ENCODE data around the gene CD164. TPM values are rescaled to one million over a fixed set of nuclear protein-coding genes. Genes with fewer than 3 reads are reported as not detected.
"Not testable (repeated sequence)": the region's sequence is repeated elsewhere in the genome, so short reads cannot be mapped to it uniquely, and the experiment has no call there.

The CD164 gene
- total RNA-seq, 1 donor from 2014 or later, result 57.9 TPM

DNA sequence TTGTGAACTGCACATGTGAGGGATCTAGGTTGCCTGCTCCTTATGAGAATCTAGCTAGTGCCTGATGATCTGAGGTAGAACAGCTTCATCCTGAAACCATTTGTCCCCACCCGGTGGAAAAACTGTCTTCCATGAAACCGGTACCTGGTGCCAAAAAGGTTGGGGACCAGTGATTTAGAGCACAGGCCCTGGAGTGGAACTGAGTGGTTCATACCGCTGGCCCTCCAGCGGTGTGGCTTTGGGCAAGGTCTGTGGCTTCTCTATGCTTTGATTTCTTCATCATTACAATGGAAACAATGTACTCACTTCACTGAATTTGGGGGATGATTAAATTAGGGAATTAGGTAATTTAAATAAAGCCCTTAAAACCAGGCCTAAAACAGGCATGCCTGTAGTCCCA lies 36.3 kb downstream of the CD164 start:
- no peak for FAIRE-seq
- no peak for DNase-seq (ENCODE audit: low spot score in 2 of 2)

GRCh38 chr6:109344226-109344625 lies 38.0 kb downstream of the CD164 start:
- FAIRE-seq, result no peak
- DNase-seq (ENCODE audit: low spot score in 2 of 2), result no peak

GRCh38 chr6:109343518-109343917 lies 38.7 kb downstream of the CD164 start:
- no peak for FAIRE-seq
- DNase-seq (ENCODE audit: low spot score in 2 of 2), result no peak

DNA sequence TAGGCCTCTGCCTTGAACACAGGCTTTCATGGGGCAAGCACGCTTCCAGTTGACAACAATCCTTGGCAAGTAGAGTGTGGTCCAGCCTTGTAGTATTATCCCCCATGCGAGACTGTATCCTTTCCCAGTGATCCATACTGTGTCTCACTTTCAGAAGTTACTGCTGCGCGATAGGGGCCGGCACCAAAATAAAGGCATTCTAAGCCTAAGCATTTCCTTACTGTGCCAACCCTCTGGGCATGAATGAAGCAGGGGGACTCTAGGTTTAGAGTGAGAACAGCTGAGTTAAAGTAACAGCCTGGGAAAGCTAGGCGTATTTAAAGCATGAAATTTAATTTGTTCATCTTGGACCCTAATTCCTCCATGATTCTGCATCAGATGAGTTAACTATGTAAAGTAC lies 39.4 kb downstream of the CD164 start:
- no peak for DNase-seq (ENCODE audit: low spot score in 2 of 2)
- no peak for FAIRE-seq

DNA sequence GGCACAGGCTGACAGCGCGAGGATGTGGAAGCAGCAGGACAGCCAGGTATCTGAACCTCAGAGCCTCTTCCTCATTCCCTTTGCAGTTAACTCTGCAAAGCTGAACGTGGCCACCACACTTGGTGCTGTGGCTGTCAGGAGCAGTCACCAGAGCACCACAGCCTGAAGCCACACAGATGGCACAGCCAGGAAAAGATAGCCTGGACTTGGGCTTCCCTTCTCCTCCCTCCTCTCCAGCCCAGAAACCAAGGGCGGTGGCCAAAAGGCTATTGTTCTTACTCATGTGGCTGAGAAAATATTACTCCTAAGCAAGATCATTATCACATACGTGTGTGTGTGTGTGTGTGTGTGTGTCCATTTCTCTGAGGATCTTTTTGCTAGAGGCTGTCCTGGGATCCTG lies 39.8 kb downstream of the CD164 start:
- FAIRE-seq, result no peak

DNA sequence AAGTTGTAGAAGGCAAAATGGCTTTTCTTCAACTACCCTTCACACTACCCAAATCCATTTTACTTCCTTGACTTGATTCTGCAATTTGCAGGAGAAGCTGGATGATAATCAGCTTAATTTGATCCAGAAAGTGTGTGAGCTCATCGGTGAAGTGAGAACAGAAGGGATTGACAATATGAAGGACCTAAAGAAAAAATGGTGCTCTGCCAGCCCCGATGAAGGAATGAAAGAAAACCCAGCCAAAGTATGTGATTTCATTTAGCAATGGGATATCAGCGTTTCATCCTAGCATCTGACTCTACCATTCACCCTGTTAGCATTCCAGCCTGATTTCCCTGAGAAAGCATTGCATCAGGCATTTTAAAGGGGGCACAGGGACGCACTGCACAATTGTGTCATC lies 41.5 kb downstream of the CD164 start:
- DNase-seq (ENCODE audit: low spot score in 2 of 2), result no peak
- FAIRE-seq, result no peak

More for the DNA sequence above, 39.8 kb downstream of the CD164 start:
- DNase-seq (ENCODE audit: low spot score in 2 of 2), result no peak

DNA sequence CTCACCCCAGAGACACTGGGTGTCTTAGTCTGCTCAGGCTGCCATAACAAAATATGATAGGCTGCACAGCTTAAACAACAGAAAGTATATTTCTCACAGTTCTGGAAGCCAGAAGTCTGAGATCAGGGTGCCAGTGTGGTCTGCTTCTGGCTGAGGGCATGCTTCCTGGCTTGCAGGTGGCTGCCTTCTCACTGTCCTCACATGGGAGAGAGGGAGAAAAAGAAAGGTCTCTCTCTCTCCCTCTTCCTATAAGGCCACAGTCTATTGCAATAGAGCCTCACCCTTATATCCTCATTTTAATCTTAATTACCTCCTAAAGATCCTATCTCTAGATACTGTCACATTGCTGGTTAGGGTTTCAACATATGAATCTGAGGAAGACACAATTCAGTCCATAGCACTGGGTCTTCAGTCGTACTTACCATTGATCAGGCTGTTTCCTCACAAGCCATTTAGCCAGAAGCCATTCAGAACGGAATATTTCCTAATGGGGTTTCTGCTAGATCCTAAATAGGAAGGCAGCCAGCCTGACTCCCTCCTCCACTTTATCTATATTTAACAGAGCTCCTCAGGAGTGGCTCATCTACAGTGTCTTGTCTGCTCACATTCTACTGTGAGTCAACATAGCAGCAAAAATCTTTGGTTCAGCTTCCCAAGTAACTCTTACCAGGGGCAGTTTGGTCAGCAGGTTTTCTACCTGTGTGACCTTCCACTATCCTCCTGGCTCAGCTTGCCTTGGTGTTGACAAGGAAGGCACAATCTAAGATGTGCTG lies 42.2 kb downstream of the CD164 start:
- no peak for DNase-seq (ENCODE audit: low spot score in 2 of 2)
- FAIRE-seq, result no peak

GRCh38 chr6:109336221-109336961 lies 45.9 kb downstream of the CD164 start:
- FAIRE-seq (no peak), DNase-seq (ENCODE audit: low spot score in 2 of 2) (no peak)

DNA sequence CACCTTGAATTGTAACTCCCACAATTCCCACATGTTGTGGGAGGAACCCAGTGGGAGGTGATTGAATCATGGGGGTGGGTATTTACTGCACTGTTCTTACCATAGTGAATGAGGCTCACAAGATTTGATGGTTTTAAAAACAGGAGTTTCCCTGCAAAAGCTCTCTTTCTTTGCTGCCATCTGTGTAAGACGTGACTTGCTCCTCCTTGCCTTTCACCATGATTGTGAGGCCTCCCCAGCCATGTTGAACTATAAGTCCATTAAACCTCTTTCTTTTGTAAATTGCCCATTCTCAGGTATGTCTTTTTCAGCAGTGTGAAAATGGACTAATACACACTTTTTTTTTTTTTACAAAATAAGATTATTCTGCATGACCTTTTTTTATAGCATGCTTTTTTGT lies 48.4 kb downstream of the CD164 start:
- not testable (repeated sequence) for FAIRE-seq; DNase-seq (ENCODE audit: low spot score in 2 of 2)

- FAIRE-seq, result no peak
- DNase-seq (ENCODE audit: low spot score in 2 of 2), result no peak
These were observed 49.5 kb downstream of the CD164 start for GRCh38 chr6:109332748-109333147.

DNA sequence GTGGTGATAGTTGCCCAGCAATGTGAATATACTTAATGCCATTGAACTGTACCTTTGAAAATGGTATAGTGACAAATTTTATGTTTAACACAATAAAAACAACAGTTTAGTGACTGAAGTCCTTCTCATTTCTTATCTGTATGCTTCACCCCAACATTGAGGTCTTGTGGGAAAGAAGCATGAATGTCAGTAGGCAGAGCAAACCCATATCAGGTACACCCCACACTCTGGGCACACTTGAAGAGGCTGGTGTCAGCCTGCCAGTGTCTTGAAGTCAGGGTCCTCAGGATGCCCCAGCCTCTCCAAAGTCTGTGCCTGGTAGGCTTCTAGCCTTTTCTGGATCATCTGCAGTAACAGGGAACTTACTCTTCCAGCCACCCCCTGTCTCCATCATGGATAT lies 51.2 kb downstream of the CD164 start:
- no peak for FAIRE-seq

DNA sequence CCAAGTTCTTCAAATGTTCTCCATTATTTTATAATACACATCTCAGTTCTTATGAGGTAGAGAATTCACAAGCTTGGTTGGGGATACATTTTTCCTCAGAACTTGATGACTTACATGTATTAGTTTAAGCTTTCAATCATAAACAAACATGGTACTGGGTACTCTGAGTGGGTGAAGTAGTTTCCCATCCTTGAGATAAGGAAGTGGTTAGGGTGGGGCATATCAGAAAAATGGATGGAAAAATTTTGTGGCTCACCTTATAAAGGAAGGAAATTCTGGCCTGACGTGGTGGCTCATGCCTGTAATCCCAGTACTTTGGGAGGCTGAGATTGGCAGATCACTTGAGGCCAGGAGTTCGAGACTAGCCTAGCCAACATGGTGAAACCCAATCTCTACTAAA lies 52.0 kb downstream of the CD164 start:
- FAIRE-seq (no peak), DNase-seq (ENCODE audit: low spot score in 2 of 2) (no peak)

More for the DNA sequence above, 51.2 kb downstream of the CD164 start:
- no peak for DNase-seq (ENCODE audit: low spot score in 2 of 2)

GRCh38 chr6:109328629-109329028 lies 53.6 kb downstream of the CD164 start:
- FAIRE-seq (no peak), DNase-seq (ENCODE audit: low spot score in 2 of 2) (no peak)

DNA sequence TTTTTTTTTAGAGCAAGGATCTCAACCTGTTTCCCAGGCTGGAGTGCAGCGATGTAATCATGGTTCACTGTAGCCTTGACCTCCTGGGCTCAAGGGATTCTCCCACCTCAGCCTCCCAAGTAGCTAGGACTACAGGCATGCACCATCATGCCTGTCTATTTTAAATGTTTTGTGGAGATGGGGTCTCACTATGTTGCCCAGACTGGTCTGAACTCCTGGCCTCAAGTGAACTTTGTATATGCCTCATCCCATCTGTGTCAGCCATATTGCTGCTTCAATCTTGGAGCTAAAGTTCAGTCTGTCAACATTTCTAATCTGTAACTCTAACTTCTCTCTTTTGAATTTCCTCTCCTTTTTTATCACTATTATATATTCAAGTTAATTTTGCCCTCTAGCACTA lies 54.3 kb downstream of the CD164 start:
- no peak for FAIRE-seq
- no peak for DNase-seq (ENCODE audit: low spot score in 2 of 2)

DNA sequence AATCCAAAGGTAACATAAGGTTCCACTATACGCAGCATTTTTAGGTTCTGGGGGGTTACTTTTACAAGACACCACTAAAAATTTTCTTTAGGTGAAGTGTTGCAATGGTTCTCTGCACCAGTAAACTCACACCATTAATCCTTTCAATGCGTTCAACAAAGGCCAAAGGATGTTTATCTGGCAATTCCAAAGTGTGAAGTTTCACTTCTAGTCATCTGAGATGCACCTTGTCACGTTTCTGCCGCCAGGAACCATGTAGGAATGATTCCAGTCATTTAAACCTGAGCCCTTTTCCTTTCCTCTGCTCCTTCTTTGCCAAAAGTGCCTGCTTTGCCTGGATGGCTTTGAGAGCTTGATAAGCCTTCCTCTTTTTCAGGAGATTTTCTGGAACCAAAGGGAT lies 54.8 kb downstream of the CD164 start:
- no peak for DNase-seq (ENCODE audit: low spot score in 2 of 2)
- FAIRE-seq, result no peak

GRCh38 chr6:109326351-109326750 lies 55.9 kb downstream of the CD164 start:
- FAIRE-seq, result no peak
- DNase-seq (ENCODE audit: low spot score in 2 of 2), result no peak

GRCh38 chr6:109325400-109325801 lies 56.9 kb downstream of the CD164 start:
- FAIRE-seq (no peak), DNase-seq (ENCODE audit: low spot score in 2 of 2) (no peak)

- DNase-seq (ENCODE audit: low spot score in 2 of 2) (no peak), FAIRE-seq (no peak)
These were observed 59.0 kb downstream of the CD164 start for GRCh38 chr6:109323241-109323640.

GRCh38 chr6:109322825-109323224 lies 59.4 kb downstream of the CD164 start:
- DNase-seq (ENCODE audit: low spot score in 2 of 2), result no peak

DNA sequence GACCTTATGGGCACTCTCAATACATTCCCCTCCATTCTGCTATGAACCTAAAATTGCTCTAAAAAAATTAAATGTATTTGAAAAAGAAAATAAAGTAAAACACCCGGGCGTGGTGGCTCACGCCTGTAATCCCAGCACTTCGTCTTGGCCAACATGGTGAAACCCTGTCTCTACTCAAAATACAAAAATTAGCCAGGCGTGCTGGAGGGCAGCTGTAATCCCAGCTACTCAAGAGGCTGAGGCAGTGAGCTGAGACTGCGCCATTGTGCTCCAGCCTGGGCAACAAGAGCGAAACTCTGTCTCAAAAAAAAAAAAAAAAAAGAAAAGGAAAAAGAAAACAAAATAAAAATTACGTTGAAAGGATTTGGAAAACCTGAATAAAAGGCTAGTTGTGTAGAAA lies 60.5 kb downstream of the CD164 start:
- DNase-seq (ENCODE audit: low spot score in 2 of 2) (no peak), FAIRE-seq (no peak)

More at GRCh38 chr6:109322825-109323224, 59.4 kb downstream of the CD164 start:
- no peak for FAIRE-seq

DNA sequence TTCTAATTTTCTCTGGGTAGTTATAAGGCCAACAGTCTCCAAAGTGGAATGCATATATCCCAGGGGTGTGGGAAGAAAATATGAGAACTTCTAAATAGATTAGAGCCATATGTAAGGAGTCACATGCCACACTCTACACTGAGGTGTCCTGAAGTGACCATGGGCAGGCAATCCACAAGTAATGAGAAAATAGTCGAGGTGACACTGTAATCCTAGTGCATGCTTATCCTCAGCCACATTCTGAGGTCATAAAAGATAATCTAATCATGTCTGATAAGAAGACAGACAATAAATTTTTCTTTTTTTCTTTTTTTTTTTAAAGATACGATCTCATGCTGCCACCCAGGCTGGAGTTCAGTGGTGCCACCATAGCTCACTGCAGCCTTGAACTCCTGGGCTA lies 62.2 kb downstream of the CD164 start:
- FAIRE-seq (no peak), DNase-seq (ENCODE audit: low spot score in 2 of 2) (no peak)

DNA sequence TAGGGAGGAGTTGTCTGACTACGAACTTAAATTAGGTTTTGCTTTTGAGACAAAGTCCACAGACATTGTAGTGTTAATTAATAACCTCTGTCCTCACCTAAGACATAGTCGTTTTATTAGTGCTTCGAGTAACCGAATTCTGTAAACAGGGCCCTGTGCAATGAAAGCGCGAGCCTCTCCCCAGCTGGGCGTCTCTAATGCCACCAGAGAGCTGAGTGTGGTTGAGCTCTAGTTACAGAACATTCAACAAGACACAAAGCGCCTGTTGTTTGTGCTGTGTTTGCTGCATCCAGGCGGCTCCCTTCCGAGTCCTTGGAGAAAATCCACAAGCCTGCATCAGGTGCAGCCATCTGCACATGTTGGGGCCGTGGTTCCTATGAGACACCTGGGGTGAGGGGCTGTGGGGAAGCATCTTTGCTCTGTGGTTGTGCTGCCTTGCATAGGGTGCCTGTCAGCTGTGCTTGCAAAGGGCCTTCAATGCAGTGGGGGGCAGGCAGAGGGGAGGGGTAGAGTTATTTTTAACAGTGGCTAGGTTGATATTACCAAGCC lies 63.9 kb downstream of the CD164 start:
- no peak for FAIRE-seq
- DNase-seq (ENCODE audit: low spot score in 2 of 2), result no peak
